ENCODE measurements around the gene TAPBPL. TPM values are rescaled to one million over a fixed set of nuclear protein-coding genes. Genes with fewer than 3 reads are reported as not detected.
A peak's percentile ranks its signal among the peaks of the same experiment; 100 is the strongest.

Gene TAPBPL
- polyA plus RNA-seq, 1 donor: 38.5 TPM

- peaks cover 17% of the 10 kb centered on the region for H3K4me1 ChIP-seq (ENCODE audit: control insufficient read depth, insufficient read depth, low read length)
- no CpG with 5 or more reads among the region's 9 CpGs for WGBS (ENCODE audit: insufficient coverage, low lambda C conversion rate)
- H3K27ac ChIP-seq (ENCODE audit: low read length): peak overlapping the region; percentile 96
Measured at GRCh38 chr12:6452245-6452943, 552 bp downstream of the TAPBPL start.

DNA sequence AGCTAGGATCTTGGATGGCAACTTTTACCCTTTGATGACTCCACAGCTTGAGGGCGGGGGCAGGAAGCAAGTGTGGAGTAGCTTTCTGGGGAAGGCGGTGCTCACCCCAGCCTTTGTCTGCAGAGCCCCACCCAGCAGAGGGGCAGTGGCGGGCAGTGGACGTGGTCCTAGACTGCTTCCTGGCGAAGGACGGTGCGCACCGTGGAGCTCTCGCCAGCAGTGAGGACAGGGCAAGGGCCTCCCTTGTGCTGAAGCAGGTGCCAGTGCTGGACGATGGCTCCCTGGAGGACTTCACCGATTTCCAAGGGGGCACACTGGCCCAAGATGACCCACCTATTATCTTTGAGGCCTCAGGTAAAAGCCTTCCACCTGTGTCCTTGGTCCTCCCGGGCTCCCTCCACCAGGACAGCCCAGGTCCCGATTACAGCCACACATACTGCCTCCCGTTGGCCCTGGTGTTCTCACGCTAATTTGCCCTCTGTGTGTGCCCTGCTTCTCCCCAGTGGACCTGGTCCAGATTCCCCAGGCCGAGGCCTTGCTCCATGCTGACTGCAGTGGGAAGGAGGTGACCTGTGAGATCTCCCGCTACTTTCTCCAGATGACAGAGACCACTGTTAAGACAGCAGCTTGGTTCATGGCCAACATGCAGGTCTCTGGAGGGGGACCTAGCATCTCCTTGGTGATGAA lies 1.2 kb downstream of the TAPBPL start:
- no peak for DNase-seq
- H3K4me3 ChIP-seq (ENCODE audit: low read length): peak overlapping the region; percentile 75
- no peaks in the 10 kb centered on the region for H3K27me3 ChIP-seq (ENCODE audit: control insufficient read depth, insufficient read depth, low read length)
- WGBS (ENCODE audit: insufficient coverage, low lambda C conversion rate): no CpG with 5 or more reads among the region's 17 CpGs
- H3K36me3 ChIP-seq (ENCODE audit: control insufficient read depth, insufficient read depth, low read length): peaks cover 27% of the 10 kb centered on the region
- peak overlapping the region; percentile 96 for H3K27ac ChIP-seq (ENCODE audit: low read length)
- H3K4me1 ChIP-seq (ENCODE audit: control insufficient read depth, insufficient read depth, low read length): peaks cover 17% of the 10 kb centered on the region
- no peaks in the 10 kb centered on the region for H3K9me3 ChIP-seq (ENCODE audit: control insufficient read depth, low read depth, low read length)

More at GRCh38 chr12:6452245-6452943, 552 bp downstream of the TAPBPL start:
- H3K36me3 ChIP-seq (ENCODE audit: control insufficient read depth, insufficient read depth, low read length): peaks cover 23% of the 10 kb centered on the region
- H3K4me3 ChIP-seq (ENCODE audit: low read length): peak overlapping the region; percentile 75
- H3K9me3 ChIP-seq (ENCODE audit: control insufficient read depth, low read depth, low read length): no peaks in the 10 kb centered on the region
- no peaks in the 10 kb centered on the region for H3K27me3 ChIP-seq (ENCODE audit: control insufficient read depth, insufficient read depth, low read length)
- peak in 1 of 2 donors; percentile 65 for DNase-seq

GRCh38 chr12:6457220-6457945 lies 5.5 kb downstream of the TAPBPL start:
- no peak overlapping the region for H3K4me3 ChIP-seq (ENCODE audit: low read length)
- no peaks in the 10 kb centered on the region for H3K27me3 ChIP-seq (ENCODE audit: control insufficient read depth, insufficient read depth, low read length)
- H3K4me1 ChIP-seq (ENCODE audit: control insufficient read depth, insufficient read depth, low read length): peaks cover 10% of the 10 kb centered on the region
- H3K27ac ChIP-seq (ENCODE audit: low read length): no peak overlapping the region
- H3K36me3 ChIP-seq (ENCODE audit: control insufficient read depth, insufficient read depth, low read length): peaks cover 70% of the 10 kb centered on the region
- WGBS (ENCODE audit: insufficient coverage, low lambda C conversion rate): no CpG with 5 or more reads among the region's 12 CpGs
- DNase-seq: no peak
- H3K9me3 ChIP-seq (ENCODE audit: control insufficient read depth, low read depth, low read length): no peaks in the 10 kb centered on the region

DNA sequence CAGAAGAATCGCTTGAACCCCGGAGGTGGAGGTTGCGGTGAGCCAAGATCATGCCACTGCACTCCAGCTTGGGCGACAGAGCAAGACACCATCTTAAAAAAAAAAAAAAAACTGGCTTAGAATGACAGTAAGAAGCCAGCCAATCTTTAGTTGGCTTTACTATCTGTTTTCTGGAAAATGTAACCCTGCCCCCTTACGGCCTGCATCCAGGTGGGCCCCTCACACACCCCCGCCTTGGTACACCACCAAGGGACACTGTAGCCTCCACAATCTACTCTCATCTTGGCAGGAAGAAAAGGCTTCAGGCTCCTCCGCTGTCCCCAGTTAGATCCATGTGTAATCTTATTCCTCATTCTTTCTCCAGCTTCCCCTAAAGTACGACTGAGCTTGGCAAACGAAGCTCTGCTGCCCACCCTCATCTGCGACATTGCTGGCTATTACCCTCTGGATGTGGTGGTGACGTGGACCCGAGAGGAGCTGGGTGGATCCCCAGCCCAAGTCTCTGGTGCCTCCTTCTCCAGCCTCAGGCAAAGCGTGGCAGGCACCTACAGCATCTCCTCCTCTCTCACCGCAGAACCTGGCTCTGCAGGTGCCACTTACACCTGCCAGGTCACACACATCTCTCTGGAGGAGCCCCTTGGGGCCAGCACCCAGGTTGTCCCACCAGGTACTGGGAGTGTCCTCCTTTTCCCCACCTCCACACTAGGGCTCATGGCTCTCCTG lies 6.6 kb downstream of the TAPBPL start:
- no peak for DNase-seq
- Histone ChIP-seq H3K36me3 (ENCODE audit: control insufficient read depth, insufficient read depth, low read length) (peaks cover 80% of the 10 kb centered on the region), H3K4me1 (ENCODE audit: control insufficient read depth, insufficient read depth, low read length) (peaks cover 1% of the 10 kb centered on the region), H3K4me3 (ENCODE audit: low read length) (no peak overlapping the region), H3K27me3 (ENCODE audit: control insufficient read depth, insufficient read depth, low read length) (no peaks in the 10 kb centered on the region), H3K9me3 (ENCODE audit: control insufficient read depth, low read depth, low read length) (no peaks in the 10 kb centered on the region), H3K27ac (ENCODE audit: low read length) (no peak overlapping the region)
- no CpG with 5 or more reads among the region's 14 CpGs for WGBS (ENCODE audit: insufficient coverage, low lambda C conversion rate)

GRCh38 chr12:6459004-6459337 lies 7.1 kb downstream of the TAPBPL start:
- no peaks in the 10 kb centered on the region for H3K9me3 ChIP-seq (ENCODE audit: control insufficient read depth, low read depth, low read length)
- H3K4me3 ChIP-seq (ENCODE audit: low read length): no peak overlapping the region
- H3K36me3 ChIP-seq (ENCODE audit: control insufficient read depth, insufficient read depth, low read length): peaks cover 83% of the 10 kb centered on the region
- H3K27me3 ChIP-seq (ENCODE audit: control insufficient read depth, insufficient read depth, low read length): no peaks in the 10 kb centered on the region
- no peak overlapping the region for H3K27ac ChIP-seq (ENCODE audit: low read length)
- no peaks in the 10 kb centered on the region for H3K4me1 ChIP-seq (ENCODE audit: control insufficient read depth, insufficient read depth, low read length)
- no peak for DNase-seq
- no CpG with 5 or more reads among the region's 2 CpGs for WGBS (ENCODE audit: insufficient coverage, low lambda C conversion rate)

GRCh38 chr12:6460751-6461371 lies 9.0 kb downstream of the TAPBPL start:
- H3K27me3 ChIP-seq (ENCODE audit: control insufficient read depth, insufficient read depth, low read length): no peaks in the 10 kb centered on the region
- no peak for DNase-seq
- no peaks in the 10 kb centered on the region for H3K9me3 ChIP-seq (ENCODE audit: control insufficient read depth, low read depth, low read length)
- H3K4me1 ChIP-seq (ENCODE audit: control insufficient read depth, insufficient read depth, low read length): no peaks in the 10 kb centered on the region
- H3K27ac ChIP-seq (ENCODE audit: low read length): no peak overlapping the region
- no peak overlapping the region for H3K4me3 ChIP-seq (ENCODE audit: low read length)
- peaks cover 85% of the 10 kb centered on the region for H3K36me3 ChIP-seq (ENCODE audit: control insufficient read depth, insufficient read depth, low read length)
- WGBS (ENCODE audit: insufficient coverage, low lambda C conversion rate): no CpG with 5 or more reads among the region's 10 CpGs

GRCh38 chr12:6461401-6462233 lies 9.8 kb downstream of the TAPBPL start:
- Histone ChIP-seq H3K4me3 (ENCODE audit: low read length) (no peak overlapping the region), H3K4me1 (ENCODE audit: control insufficient read depth, insufficient read depth, low read length) (no peaks in the 10 kb centered on the region), H3K36me3 (ENCODE audit: control insufficient read depth, insufficient read depth, low read length) (peaks cover 91% of the 10 kb centered on the region), H3K27ac (ENCODE audit: low read length) (no peak overlapping the region), H3K27me3 (ENCODE audit: control insufficient read depth, insufficient read depth, low read length) (no peaks in the 10 kb centered on the region), H3K9me3 (ENCODE audit: control insufficient read depth, low read depth, low read length) (no peaks in the 10 kb centered on the region)
- DNase-seq: peak in 1 of 2 donors; percentile 26
- WGBS (ENCODE audit: insufficient coverage, low lambda C conversion rate): no CpG with 5 or more reads among the region's 15 CpGs

DNA sequence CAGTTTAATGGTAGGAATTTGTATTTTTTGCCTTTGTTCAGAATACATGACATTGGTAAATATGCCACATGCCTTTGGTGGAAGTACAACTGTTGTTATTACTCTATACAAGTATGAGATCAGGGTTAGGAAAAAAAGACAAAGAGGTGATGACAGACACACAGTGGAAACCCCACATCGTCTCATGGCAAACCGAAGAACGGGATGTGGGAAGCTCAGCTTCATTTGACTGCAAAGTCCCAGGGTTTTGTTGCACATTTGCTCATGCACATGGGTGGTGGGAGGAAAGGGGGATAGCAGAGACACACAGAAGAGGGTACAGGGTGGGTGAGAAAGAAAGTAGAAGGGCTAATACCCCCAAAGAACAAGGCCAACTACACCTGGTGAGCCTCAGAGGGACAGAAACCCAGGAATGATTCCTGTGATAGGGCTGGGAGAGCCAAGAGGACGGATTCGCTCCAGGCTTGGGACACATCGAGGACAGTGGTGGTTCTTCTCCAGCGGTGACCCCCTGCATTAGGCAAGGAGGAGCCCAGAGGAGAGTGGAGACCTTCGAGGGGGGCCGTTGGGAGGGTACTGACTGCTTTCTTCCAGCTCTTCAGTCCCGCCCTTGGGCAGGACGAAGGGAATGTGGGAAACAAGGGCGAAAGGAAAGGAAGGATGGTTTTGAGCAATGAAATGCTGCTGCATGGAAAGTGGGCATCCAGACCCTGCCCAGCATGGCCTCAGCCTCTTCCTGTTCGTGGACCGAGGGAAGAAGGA lies 10.6 kb downstream of the TAPBPL start:
- Histone ChIP-seq H3K4me3 (ENCODE audit: low read length) (no peak overlapping the region), H3K9me3 (ENCODE audit: control insufficient read depth, low read depth, low read length) (no peaks in the 10 kb centered on the region), H3K27ac (ENCODE audit: low read length) (no peak overlapping the region), H3K4me1 (ENCODE audit: control insufficient read depth, insufficient read depth, low read length) (no peaks in the 10 kb centered on the region), H3K27me3 (ENCODE audit: control insufficient read depth, insufficient read depth, low read length) (no peaks in the 10 kb centered on the region), H3K36me3 (ENCODE audit: control insufficient read depth, insufficient read depth, low read length) (peaks cover 86% of the 10 kb centered on the region)
- no peak for DNase-seq
- WGBS (ENCODE audit: insufficient coverage, low lambda C conversion rate): 93% methylated on average over 3 of the region's 14 CpGs

DNA sequence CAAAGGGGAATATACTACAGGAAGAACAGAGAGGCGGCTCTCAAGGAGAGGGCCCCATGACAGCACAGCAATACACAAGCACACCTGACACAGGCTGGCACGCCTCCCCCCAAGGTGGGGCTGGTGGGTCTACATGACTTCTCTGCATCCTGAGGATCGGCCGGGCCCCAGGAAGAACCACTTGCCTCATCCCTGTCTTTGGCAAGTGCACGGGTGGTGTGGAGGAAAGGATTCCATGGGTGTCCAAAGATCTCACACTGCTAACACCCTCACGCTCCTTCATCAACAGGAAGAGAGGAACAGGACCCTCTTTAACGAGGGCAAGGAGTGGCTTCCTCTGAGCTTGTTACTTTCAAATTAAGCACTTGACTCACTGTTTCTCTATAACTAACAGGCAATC lies 11.4 kb downstream of the TAPBPL start:
- Histone ChIP-seq H3K27me3 (ENCODE audit: control insufficient read depth, insufficient read depth, low read length) (no peaks in the 10 kb centered on the region), H3K27ac (ENCODE audit: low read length) (no peak overlapping the region), H3K4me3 (ENCODE audit: low read length) (no peak overlapping the region), H3K4me1 (ENCODE audit: control insufficient read depth, insufficient read depth, low read length) (no peaks in the 10 kb centered on the region), H3K9me3 (ENCODE audit: control insufficient read depth, low read depth, low read length) (no peaks in the 10 kb centered on the region), H3K36me3 (ENCODE audit: control insufficient read depth, insufficient read depth, low read length) (peaks cover 78% of the 10 kb centered on the region)
- DNase-seq: no peak
- WGBS (ENCODE audit: insufficient coverage, low lambda C conversion rate): no CpG with 5 or more reads among the region's 7 CpGs
